ENCODE results near the gene POU3F3.

The POU3F3 gene

GRCh38 chr2:104853534-104854497 lies at the start of gene POU3F3:
POU3F3 (plus strand) TSS chr2:104854115; CDS start chr2:104855511, 1,396 bp downstream.
- DNase-seq: peak; percentile 78

DNA sequence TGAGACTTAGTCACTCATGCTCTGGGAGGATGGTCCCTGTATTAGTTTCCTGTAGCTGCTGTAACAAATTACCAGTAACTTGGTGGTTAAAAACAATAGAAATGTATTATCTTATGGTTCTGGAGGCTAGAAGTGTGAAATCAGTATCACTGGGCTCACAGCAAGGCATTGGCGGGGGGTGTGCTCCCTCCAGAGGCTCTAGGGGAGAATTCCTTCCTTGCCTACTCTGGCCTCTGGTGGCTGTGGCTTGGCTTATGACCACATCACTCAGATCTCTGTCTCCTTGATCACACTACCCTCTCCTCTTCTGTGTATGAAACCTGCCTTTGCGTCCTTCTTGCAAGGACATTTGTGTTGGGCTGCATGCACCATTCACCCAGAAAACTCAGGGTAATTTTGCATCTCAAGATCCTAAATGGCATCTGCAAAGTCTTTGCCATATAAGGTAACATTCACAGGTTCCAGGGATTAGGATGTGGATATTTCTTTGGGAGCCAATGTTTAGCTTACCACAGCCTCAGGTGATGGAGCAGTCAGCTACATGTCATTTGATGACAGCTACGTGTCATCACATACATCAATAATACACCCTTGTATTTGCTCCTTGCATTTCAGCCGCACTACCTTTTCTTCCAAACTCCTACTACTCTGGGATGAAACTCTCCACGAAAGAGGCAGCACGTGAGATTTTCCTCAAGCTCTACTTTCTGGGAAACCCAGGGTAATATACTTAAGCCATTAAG lies 49.6 kb upstream of the POU3F3 start:
- DNase-seq: no peak

GRCh38 chr2:104812286-104812685 lies 41.6 kb upstream of the POU3F3 start:
- no peak for DNase-seq

DNA sequence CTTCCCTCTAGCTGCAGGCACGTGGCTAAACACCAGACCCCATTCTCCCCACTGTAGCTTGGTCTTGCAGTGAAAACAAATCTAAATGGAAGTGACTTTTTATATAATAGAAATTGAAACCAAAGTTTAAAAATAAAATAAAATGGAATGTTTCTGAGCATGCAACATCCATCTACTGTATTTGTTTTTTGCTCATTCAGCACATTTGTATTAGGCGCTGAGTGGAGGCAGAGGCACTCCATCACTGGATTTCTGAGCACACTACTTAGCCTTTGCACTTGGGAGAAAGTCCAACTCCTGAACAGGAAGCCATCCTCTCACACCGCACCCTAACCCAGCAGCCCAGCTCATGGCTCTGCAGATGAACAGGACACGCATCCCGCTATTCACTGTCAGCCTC lies 37.8 kb upstream of the POU3F3 start:
- no peak for DNase-seq

DNA sequence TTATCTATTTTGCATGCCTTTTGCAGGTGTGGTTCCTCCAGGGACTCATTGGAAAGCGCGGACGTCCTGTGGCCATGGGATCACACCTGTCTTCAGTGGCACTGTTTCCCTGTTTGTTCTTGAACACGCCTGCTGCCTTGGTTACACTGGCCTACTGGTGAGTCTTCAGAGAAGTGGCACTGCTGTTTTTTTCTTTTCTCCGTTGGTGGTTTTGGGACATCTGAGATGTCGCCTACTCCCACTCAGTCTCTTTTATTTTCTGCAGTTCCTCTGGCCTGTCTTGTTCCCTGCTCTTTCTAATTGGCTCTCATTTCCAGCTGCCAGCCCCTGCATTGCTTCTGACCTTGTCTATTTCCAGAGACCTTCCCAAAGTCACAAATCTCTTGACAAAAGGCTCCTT lies 35.7 kb upstream of the POU3F3 start:
- no peak for DNase-seq

GRCh38 chr2:104820126-104820525 lies 33.8 kb upstream of the POU3F3 start:
- DNase-seq: no peak

GRCh38 chr2:104825124-104825865 lies 28.6 kb upstream of the POU3F3 start:
- no peak for DNase-seq

GRCh38 chr2:104826016-104826415 lies 27.9 kb upstream of the POU3F3 start:
- no peak for DNase-seq

GRCh38 chr2:104831742-104832141 lies 22.2 kb upstream of the POU3F3 start:
- DNase-seq: no peak

DNA sequence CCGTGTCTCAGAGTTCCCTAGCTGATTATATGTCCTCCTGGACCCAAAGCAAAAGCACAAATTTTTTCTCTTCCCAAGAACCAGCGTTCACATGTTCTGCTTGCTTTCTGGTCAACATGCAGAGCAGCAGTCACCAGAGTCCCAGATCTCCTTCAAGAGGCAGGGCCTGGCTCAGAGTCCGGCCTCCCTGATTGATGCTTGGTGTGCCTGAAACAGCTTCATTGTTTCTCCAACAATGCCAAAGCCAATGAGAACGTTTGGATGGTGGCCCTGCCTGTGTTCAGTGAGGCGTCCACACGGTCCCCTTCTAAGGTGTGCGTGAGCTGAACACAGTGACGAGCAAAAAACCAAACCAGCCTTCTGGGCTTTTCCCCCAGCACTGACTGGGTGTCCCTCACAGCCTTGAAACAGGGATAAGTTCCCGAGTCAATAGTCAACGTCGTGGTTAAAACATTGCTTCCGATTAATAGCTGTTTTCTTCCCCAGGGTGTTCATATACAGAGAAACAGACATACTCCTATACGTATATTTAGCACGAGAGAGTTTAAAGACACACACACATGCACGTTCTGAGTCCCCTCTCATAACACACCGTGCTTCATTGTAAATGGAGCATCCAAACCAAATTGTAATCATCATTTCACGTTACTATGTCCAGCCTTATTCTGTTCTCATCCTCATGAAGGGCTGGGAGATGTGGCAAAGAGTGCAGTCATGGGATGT lies 19.3 kb upstream of the POU3F3 start:
- DNase-seq: no peak

GRCh38 chr2:104836265-104836664 lies 17.6 kb upstream of the POU3F3 start:
- DNase-seq: no peak

DNA sequence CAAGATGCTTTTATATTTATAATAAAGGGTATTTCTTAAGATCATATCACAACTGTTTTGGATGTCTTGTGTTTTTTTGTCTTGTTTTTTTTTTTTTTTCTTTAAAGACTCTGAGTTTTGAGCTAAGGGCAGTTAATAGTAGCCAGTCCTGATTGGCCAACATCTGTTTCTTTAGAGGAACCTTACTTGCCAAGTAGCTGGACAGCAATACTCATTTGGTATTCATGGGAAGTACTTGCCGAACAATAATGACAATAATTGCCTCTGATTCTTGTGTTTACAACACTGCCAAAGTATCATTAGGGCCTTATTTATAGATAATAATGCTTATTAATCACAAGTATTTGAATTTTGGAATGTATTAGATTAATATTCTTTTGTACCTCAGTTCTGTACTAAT lies 17.1 kb upstream of the POU3F3 start:
- no peak for DNase-seq

- DNase-seq: no peak
Measured at GRCh38 chr2:104840156-104840555, 13.8 kb upstream of the POU3F3 start.

- DNase-seq: no peak
Measured at GRCh38 chr2:104840893-104841585, 12.9 kb upstream of the POU3F3 start.

DNA sequence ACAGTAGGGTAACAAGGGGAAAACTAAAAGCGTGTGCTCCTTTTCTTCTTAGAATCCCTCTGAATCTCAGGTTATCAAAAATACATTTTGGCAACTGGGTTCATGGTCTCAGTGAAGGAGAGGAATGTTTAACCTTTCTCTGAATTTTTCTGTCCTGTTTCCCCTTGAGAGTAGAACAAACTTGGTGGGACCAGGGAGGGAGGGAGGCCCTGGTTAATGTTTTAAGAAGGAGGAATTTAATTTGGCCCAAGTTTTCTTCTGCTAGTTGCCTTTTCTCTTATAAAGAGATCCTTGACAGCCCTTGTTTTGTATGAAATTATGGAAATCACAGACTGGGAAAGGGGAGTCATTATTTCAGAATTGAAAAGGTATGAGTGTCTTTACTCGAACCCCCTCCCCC lies 12.2 kb upstream of the POU3F3 start:
- no peak for DNase-seq

DNA sequence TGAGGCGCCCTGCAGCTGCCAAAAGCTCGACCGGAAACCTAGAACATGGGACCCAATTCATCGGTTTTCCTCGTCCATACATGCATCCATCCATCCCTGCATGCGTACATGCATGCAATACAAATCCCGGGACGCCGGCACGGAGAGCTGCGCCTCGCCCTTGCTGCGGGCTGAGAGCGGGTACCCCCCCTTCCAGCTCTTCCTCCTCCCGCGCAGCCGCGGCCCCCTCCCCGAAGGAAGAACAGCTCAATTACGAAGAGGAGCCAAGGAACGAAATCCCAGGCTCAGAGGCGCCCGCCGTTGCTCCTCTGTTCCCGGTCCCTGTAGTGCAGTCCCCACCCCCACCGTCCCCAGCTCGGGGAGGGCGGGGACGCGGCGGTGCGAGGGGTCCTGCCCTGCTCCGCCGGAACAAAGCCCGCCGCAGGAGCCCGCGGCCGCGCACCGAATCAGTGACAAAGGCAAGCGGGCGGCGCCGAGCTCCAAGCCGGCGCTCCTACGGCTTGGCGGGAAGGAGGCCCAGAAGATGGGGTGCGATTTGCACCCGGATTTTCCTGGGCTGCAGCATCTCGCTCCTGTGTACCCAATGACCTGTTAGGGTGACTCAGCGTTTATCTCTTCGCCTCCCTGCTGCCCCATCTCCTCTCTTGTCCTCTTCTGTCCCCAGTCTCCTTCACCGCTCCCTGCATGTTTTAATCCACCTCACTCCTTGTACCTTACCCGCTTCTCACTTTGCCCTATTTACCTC lies 8.9 kb upstream of the POU3F3 start:
- DNase-seq: no peak

DNA sequence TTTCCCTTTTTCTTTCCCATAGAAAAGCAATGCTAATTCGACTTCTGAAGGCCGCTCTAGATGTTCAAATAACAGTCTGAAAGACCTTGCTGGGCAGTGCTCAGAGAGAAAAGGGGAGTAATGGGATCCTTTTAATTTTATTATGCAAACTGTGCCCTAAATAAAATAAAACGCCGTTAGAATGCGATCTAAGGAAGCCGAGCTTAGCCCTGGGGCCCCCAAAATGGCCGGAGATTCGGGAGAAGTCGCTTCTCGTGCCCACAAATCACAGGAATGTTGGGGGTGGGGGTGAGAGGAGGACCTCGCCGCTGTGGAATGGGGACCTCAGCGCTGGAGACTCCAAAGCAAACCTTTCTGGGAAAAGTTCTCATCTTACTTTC lies 8.4 kb upstream of the POU3F3 start:
- no peak for DNase-seq

- no peak for DNase-seq
Measured at GRCh38 chr2:104845946-104846785, 7.7 kb upstream of the POU3F3 start.

GRCh38 chr2:104846786-104847585 lies 6.9 kb upstream of the POU3F3 start:
- no peak for DNase-seq
